KG1 (cell line): ENCODE data around the gene TTC38.
A peak's percentile ranks its signal among the peaks of the same experiment; 100 is the strongest.

Experiments used
- DNase-seq: peaks from one replicate; lab custom pipeline; 2025; lab: John Stamatoyannopoulos, UW

The TTC38 gene

GRCh38 chr22:46329616-46330015 is 61.8 kb downstream of the TTC38 start:
- no peak for DNase-seq

DNA sequence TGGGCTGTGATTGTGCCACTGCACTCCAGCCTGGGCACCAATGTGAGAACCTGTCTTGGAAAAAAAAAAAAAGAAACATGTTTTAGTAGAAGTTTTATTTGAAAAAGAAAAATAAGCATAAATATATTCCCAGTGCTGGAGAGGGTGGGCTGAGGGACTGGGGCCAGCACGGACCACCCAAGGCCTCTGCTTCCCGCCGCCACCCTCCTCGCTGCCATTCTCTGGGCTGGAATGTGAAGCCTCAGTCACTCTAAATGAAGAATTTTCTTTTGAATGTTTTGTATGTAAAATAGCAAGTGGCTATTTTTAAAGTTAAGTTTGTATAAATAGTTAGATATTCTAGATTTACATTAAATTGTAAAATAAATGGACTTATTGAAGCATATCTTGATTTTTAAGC is 62.6 kb downstream of the TTC38 start:
- DNase-seq = no peak

DNA sequence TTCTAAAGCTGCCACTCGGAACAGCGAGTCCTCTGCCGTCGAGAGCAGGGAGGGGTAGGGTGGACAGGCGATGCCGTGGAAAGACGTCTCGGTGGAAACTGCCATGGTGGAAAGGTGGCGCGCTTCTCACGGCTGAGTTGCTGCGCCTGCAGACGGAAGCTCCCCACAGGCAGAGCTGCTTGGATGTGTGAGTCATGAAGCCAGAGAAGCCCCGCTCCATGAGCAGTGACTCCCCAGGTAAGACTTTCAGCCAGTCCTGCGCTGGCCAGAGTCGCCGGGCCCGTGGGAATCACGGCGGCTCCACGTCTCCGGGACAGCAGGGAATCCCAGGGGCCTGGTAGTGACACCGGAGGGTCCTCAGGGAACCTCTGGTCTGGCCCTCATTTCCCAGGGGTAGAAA is 63.7 kb downstream of the TTC38 start:
- no peak for DNase-seq

DNA sequence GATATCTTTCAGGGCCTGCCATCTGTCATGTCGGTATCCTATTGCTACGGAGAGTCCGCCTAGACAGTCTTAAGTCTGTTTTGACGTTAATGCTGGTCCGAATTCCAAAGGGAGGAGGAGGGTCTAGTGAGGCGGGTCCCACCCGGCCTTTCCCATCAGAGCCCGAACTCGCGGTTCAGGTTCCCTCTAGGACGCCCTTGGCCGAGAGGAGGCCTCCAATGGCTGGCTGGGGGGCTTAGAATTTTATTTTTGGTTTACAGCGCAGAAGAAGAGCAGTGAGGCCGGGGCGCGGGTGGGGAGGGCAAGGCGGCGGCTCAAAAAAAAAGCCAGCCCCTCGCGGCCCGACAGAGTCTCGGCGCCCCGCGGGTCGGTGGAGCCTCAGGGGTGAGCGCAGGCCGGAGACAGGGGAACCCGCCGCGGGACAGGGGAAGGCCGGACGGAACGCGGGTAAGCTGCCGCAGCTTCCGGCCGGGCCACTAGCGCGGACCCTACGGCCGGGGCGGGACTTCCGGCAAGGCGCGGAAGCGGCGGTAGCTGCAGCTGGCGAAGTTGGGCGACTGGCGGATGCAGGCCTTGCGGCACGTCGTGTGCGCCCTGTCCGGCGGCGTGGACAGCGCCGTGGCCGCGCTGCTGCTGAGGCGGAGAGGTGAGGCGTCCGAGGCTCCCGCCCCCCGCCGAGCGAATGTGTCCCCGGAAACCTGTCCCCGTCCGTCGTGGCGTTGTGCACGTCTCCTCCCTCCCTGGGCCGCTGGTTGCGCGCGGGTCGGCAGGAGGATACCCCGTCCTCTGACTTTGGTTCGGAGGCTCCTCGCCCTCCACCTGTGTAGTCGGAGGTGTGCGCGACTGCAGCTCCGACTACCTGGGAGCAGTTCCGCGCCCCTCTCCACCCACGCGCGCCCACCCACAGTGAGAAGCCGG is 67.7 kb downstream of the TTC38 start, which contains the start of gene TRMU:
Gene TRMU (plus strand): TSS at position 514 of the 918 bp plus-strand sequence. CDS start 51 bp downstream, at position 565.
- peak; percentile 64 for DNase-seq

- no peak for DNase-seq
Measured at GRCh38 chr22:46336119-46337078, 68.6 kb downstream of the TTC38 start.

DNA sequence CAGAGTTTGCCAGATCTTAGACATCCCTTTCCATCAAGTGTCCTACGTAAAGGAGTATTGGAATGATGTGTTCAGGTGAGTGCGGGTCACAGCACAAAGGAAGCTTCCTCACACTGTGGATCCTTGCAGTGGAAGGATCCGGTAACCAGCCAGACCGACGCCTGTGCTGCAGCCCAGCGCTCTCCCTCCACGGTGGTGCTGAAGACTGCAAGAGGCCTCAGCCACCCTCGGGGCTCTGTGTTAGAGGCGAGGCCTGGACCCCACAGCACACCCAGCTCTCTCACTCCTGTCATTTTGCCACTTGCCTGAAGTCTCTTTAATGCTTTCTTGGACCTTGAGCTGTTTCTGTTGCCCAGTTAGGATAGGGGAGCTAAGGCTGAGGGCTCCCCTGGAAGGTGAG is 70.1 kb downstream of the TTC38 start:
- DNase-seq = no peak

GRCh38 chr22:46338636-46339035 is 70.8 kb downstream of the TTC38 start:
- DNase-seq = no peak

- no peak for DNase-seq
Measured at GRCh38 chr22:46339956-46340355, 72.1 kb downstream of the TTC38 start.

DNA sequence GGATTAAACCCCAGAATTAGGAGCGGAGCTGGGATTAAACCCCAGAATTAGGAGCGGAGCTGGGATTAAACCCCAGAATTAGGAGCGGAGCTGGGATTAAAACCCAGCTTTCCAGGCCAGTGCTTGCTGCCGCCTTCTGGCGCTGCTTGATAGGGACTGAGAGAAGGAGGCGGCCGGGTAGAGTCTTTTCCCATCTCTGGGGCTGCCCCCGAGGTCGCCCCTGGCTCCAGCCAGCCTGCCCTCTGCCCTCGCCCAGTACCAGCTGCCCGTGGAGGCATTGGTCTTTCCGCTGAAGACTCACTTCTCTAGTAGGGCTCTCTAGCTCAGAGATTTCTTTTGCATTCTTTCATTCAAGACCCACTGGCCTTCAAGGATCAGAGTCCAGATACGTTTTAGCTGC is 72.9 kb downstream of the TTC38 start:
- DNase-seq = no peak
